HG02970 (cell line): ENCODE data around the gene TCF7L2.

ENCODE experiments used
- ATAC-seq: cut with Tn5 transposase; IDR thresholded peaks from one replicate; pipeline ENCODE4 v1.9.1; 2021; ENCODE audit warnings: mild to moderate bottlenecking, moderate library complexity, moderate number of reproducible peaks; ENCODE audit not compliant: unreplicated experiment, low FRiP score

TCF7L2 gene

GRCh38 chr10:112949875-112950507 is at the start of gene TCF7L2:
TSS of gene TCF7L2 (plus strand) at chr10:112950247. CDS start at chr10:112950757, 510 bp downstream.
- no peak for ATAC-seq

GRCh38 chr10:112902730-112903129 is 47.3 kb upstream of the TCF7L2 start:
- no peak for ATAC-seq

GRCh38 chr10:112904000-112904399 is 46.0 kb upstream of the TCF7L2 start:
- no peak for ATAC-seq

GRCh38 chr10:112906945-112907344 is 43.1 kb upstream of the TCF7L2 start:
- no peak for ATAC-seq

- no peak for ATAC-seq
Observed at GRCh38 chr10:112907893-112908292, 42.2 kb upstream of the TCF7L2 start.

- no peak for ATAC-seq
Observed at GRCh38 chr10:112911206-112911605, 38.8 kb upstream of the TCF7L2 start.

GRCh38 chr10:112912410-112912928 is 37.6 kb upstream of the TCF7L2 start:
- ATAC-seq: no peak

- ATAC-seq: no peak
Observed at GRCh38 chr10:112913255-112913654, 36.8 kb upstream of the TCF7L2 start.

- ATAC-seq: no peak
Observed at GRCh38 chr10:112913661-112914287, 36.3 kb upstream of the TCF7L2 start.

GRCh38 chr10:112914288-112914952 is 35.6 kb upstream of the TCF7L2 start:
- ATAC-seq: no peak

- ATAC-seq: no peak
Observed at GRCh38 chr10:112915590-112916572, 34.2 kb upstream of the TCF7L2 start.

GRCh38 chr10:112917681-112918080 is 32.4 kb upstream of the TCF7L2 start:
- no peak for ATAC-seq

GRCh38 chr10:112918771-112919170 is 31.3 kb upstream of the TCF7L2 start:
- no peak for ATAC-seq

- ATAC-seq: no peak
Observed at GRCh38 chr10:112919721-112920120, 30.3 kb upstream of the TCF7L2 start.

- no peak for ATAC-seq
Observed at GRCh38 chr10:112926906-112927688, 22.9 kb upstream of the TCF7L2 start.

GRCh38 chr10:112927980-112928379 is 22.1 kb upstream of the TCF7L2 start:
- ATAC-seq: no peak

- ATAC-seq: no peak
Observed at GRCh38 chr10:112932658-112933057, 17.4 kb upstream of the TCF7L2 start.

GRCh38 chr10:112934193-112934592 is 15.9 kb upstream of the TCF7L2 start:
- ATAC-seq: no peak

GRCh38 chr10:112938808-112939482 is 11.1 kb upstream of the TCF7L2 start:
- ATAC-seq: no peak
